SK-N-SH (cell line): Measurements from ENCODE around the gene NAGA. TPM values are rescaled to one million over a fixed set of nuclear protein-coding genes. Genes with fewer than 3 reads are reported as not detected.

Experiments
- CTCF ChIA-PET: fragments of 300-600, 350-600 bp; formaldehyde crosslinking; extraction: SDS; loops from one replicate; lab custom pipeline; 2021; lab: Yijun Ruan, JAX
- POLR2A ChIA-PET: fragments of 350-600 bp; sonication (Branson Sonifier 250); formaldehyde crosslinking; extraction: SDS; loops from one replicate; lab custom pipeline; 2020; ENCODE audit warnings: antibody characterized with exemption, inconsistent platforms; lab: Yijun Ruan, JAX
- DNase-seq: peaks from one replicate; pipeline ENCODE4 v3.0.0; 2012
- H2AFZ ChIP-seq: fragments of 200-600 bp; sonication (generic); 2 replicates; pipeline ENCODE4 v1.8.1; 2016; ENCODE audit warnings: antibody characterized with exemption, mild to moderate bottlenecking, low read depth
- H3F3A ChIP-seq: fragments of 200-600 bp; sonication (generic); replicated peaks from 2 replicates; pipeline ENCODE3; 2016; ENCODE audit warnings: antibody characterized with exemption, mild to moderate bottlenecking; ENCODE audit not compliant: insufficient read depth
- H3K27ac ChIP-seq, 2 experiments: fragments of 200-500 bp in 1 of 2; fragments of 200-600 bp in 1 of 2; sonication (Bioruptor generic) in 1 of 2; sonication (generic), shearing (Covaris generic) in 1 of 2; 2 replicates each; pipeline versions ENCODE4 v1.5.1 to v1.6.1; 2014 to 2016; ENCODE audit warnings: low read depth in 2 of 2, inconsistent platforms in 1 of 2, low read length in 1 of 2, mild to moderate bottlenecking in 1 of 2, mixed read lengths in 1 of 2
- H3K27me3 ChIP-seq: fragments of 200-600 bp; sonication (generic), shearing (Covaris generic); 2 replicates; pipeline ENCODE4 v1.6.1; 2016; ENCODE audit warnings: mixed run types; ENCODE audit not compliant: insufficient read depth
- H3K36me3 ChIP-seq, 2 experiments: fragments of 200-500 bp in 1 of 2; fragments of 200-600 bp in 1 of 2; sonication (Bioruptor generic) in 1 of 2; sonication (generic) in 1 of 2; replicated peaks in 1 of 2; 2 replicates each; pipeline versions ENCODE3 to v1.5.1; 2014 to 2016; ENCODE audit warnings: low read length in 1 of 2, mild to moderate bottlenecking in 1 of 2; ENCODE audit not compliant: insufficient read depth in 2 of 2, control insufficient read depth in 1 of 2
- H3K4me1 ChIP-seq, 2 experiments: fragments of 200-500 bp in 1 of 2; fragments of 200-600 bp in 1 of 2; sonication (Bioruptor generic) in 1 of 2; sonication (generic), shearing (Covaris generic) in 1 of 2; 2 replicates each; pipeline versions ENCODE4 v1.5.1 to v1.6.1; 2014 to 2016; ENCODE audit warnings: low read depth in 1 of 2, low read length in 1 of 2, mixed run types in 1 of 2; ENCODE audit not compliant: insufficient read depth in 2 of 2, control insufficient read depth in 1 of 2
- H3K4me2 ChIP-seq: fragments of 200-600 bp; sonication (generic), shearing (Covaris generic); 2 replicates; pipeline ENCODE4 v1.6.1; 2017; ENCODE audit warnings: mixed run types
- H3K4me3 ChIP-seq, 2 experiments: fragments of 200-500 bp in 1 of 2; fragments of 200-600 bp in 1 of 2; sonication (Bioruptor generic) in 1 of 2; sonication (generic), shearing (Covaris generic) in 1 of 2; 2 replicates each; pipeline versions ENCODE4 v1.5.1 to v1.8.1; 2014 to 2016; ENCODE audit warnings: low read depth in 2 of 2, inconsistent platforms in 1 of 2, low read length in 1 of 2, mild to moderate bottlenecking in 1 of 2, mixed read lengths in 1 of 2, moderate library complexity in 1 of 2
- H3K79me2 ChIP-seq: fragments of 200-600 bp; sonication (generic); 2 replicates; pipeline ENCODE4 v1.8.1; 2017; ENCODE audit warnings: mild to moderate bottlenecking; ENCODE audit not compliant: insufficient read depth
- H3K9ac ChIP-seq: fragments of 200-600 bp; sonication (generic); 2 replicates; pipeline ENCODE4 v1.6.1; 2017; ENCODE audit warnings: mixed run types
- H3K9me2 ChIP-seq: fragments of 200-600 bp; sonication (generic); 2 replicates; pipeline ENCODE4 v1.6.1; 2017; ENCODE audit warnings: mixed run types
- H3K9me3 ChIP-seq: fragments of 200-600 bp; sonication (generic); 2 replicates; pipeline ENCODE4 v1.6.1; 2017; ENCODE audit warnings: mixed run types, mild to moderate bottlenecking, moderate library complexity
- H4K20me1 ChIP-seq: fragments of 200-600 bp; sonication (generic); 2 replicates; pipeline ENCODE4 v1.6.1; 2017; ENCODE audit warnings: mild to moderate bottlenecking, mixed run types; ENCODE audit not compliant: insufficient read depth
- CTCF ChIP-seq: fragments of 200-600 bp; sonication (generic); IDR thresholded peaks from 2 replicates; pipeline ENCODE4 v1.6.1; 2017; ENCODE audit warnings: antibody characterized with exemption, mild to moderate bottlenecking, moderate library complexity
- ELF1 ChIP-seq: IDR thresholded peaks from 2 replicates; pipeline ENCODE4 v1.4.0; 2012
- EZH2phosphoT487 ChIP-seq: fragments of 200-600 bp; sonication (generic); IDR thresholded peaks from 2 replicates; pipeline ENCODE4 v1.6.1; 2017; ENCODE audit warnings: low read depth, mixed run types, mild to moderate bottlenecking, antibody characterized with exemption, moderate library complexity, borderline replicate concordance
- FOSL2 ChIP-seq: IDR thresholded peaks from 2 replicates; pipeline ENCODE4 v1.4.0; 2012; ENCODE audit warnings: low read depth, mild to moderate bottlenecking, moderate library complexity, borderline replicate concordance
- FOXM1 ChIP-seq: IDR thresholded peaks from 2 replicates; pipeline ENCODE4 v1.4.0; 2012; ENCODE audit warnings: low read depth, mild to moderate bottlenecking
- JUND ChIP-seq: IDR thresholded peaks from 2 replicates; pipeline ENCODE4 v1.4.0; 2012
- MAX ChIP-seq: IDR thresholded peaks from 2 replicates; pipeline ENCODE4 v1.4.0; 2012; ENCODE audit warnings: low read depth
- NFIC ChIP-seq: IDR thresholded peaks from 2 replicates; pipeline ENCODE4 v1.4.0; 2012; ENCODE audit warnings: borderline replicate concordance
- NRF1 ChIP-seq: IDR thresholded peaks from 2 replicates; pipeline ENCODE4 v1.6.1; 2012; ENCODE audit warnings: low read depth, mild to moderate bottlenecking, low read length
- POLR2AphosphoS5 ChIP-seq: IDR thresholded peaks from 2 replicates; pipeline ENCODE4 v1.6.1; 2012; ENCODE audit warnings: low read depth, low read length
- RAD21 ChIP-seq: IDR thresholded peaks from 2 replicates; pipeline ENCODE4 v1.6.1; 2012; ENCODE audit warnings: mild to moderate bottlenecking, low read length
- RCOR1 ChIP-seq: fragments of 150-350 bp; IDR thresholded peaks from 2 replicates; pipeline ENCODE4 v1.6.1; 2017; ENCODE audit warnings: antibody characterized with exemption, low read length
- RFX5 ChIP-seq: IDR thresholded peaks from 2 replicates; pipeline ENCODE4 v1.6.1; 2012; ENCODE audit warnings: mild to moderate bottlenecking, improper control_type of control experiment, low read length
- TCF12 ChIP-seq: IDR thresholded peaks from 2 replicates; pipeline ENCODE4 v1.4.0; 2012
- TEAD4 ChIP-seq: IDR thresholded peaks from 2 replicates; pipeline ENCODE4 v1.4.0; 2012; ENCODE audit warnings: mild to moderate bottlenecking, borderline replicate concordance; ENCODE audit not compliant: insufficient read depth
- USF1 ChIP-seq: IDR thresholded peaks from 2 replicates; pipeline ENCODE4 v1.4.0; 2012; ENCODE audit warnings: low read depth, borderline replicate concordance
- USF2 ChIP-seq: fragments of 150-350 bp; IDR thresholded peaks from 2 replicates; pipeline ENCODE4 v1.6.1; 2017; ENCODE audit warnings: antibody characterized with exemption, low read length, low read depth, borderline replicate concordance
- YY1 ChIP-seq: IDR thresholded peaks from 2 replicates; pipeline ENCODE4 v1.4.0; 2012; ENCODE audit warnings: low read depth, mild to moderate bottlenecking
- WGBS: methylation state at CpG from one replicate; pipeline ENCODE4 v1.1.6; 2017; ENCODE audit warnings: low lambda C conversion rate; 5-methylcytosine and 5-hydroxymethylcytosine counted together
- polyA plus RNA-seq, 3 experiments: library from polyadenylated mRNA; depleted of rRNA; stranded (reverse); fragments of >200 nt; gene quantifications; 2 replicates each; pipeline ENCODE4 v1.2.3, GENCODE V29; 2012

The NAGA gene
- polyA plus RNA-seq, 1 of the 3 experiments (the other 2 are of a cell fraction): 16.8 TPM

DNA sequence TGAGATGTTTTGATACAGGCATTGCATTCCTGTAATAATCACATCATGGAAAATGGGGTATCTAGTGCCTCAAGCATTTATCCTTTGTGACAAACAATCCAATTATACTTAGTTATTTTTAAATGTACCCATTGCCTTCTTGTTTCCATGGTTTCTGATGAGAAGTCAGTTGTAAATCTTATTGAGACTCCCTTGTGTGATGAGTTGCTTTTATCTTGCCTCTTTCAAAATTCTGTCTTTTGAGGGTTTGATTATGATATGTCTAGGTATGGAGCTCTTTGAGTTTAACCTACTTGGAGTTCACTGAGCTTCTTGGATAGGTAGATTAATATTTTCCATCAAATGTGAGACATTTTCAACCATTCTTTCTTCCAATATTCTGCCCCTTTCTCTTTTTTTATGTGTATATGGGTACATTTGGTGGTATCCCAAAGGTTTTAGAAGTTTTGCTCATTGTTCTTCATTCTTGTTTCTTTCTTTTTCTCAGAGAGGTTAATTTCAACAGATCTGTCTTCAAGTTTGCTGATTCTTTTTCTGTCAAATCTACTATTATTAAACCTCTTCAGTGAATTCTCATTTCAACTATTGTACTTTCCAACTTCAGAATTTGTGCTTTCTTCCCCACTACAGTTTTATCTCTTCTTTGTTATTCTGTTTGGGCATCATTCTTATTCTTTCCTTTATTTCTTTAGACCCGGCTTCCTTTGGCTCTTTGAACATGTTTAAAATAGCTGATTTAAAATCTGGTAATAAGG lies 13.7 kb downstream of the NAGA start:
- Histone ChIP-seq H3K9ac (no peak overlapping the region), H3F3A (no peaks in the 10 kb centered on the region), H3K79me2 (no peaks in the 10 kb centered on the region), H2AFZ (no peak overlapping the region), H3K27ac (no peak overlapping the region), H3K9me3 (no peaks in the 10 kb centered on the region), H4K20me1 (no peaks in the 10 kb centered on the region), H3K4me1 (no peaks in the 10 kb centered on the region), H3K4me3 (no peak overlapping the region), H3K36me3 (no peaks in the 10 kb centered on the region), H3K4me2 (no peak overlapping the region), H3K27me3 (no peaks in the 10 kb centered on the region), H3K9me2 (no peaks in the 10 kb centered on the region)
- no peak for DNase-seq
- ChIA-PET POLR2A (no interaction called here), CTCF (no interaction called here)
- TF ChIP-seq TEAD4: no peak
- TF ChIP-seq FOXM1: no peak
- TF ChIP-seq CTCF: no peak
- no peak for TF ChIP-seq FOSL2
- no peak for TF ChIP-seq ELF1
- TF ChIP-seq YY1: no peak
- TF ChIP-seq JUND: no peak
- no peak for TF ChIP-seq USF2
- no peak for TF ChIP-seq POLR2AphosphoS5
- no peak for TF ChIP-seq USF1
- no peak for TF ChIP-seq RCOR1
- TF ChIP-seq RFX5: no peak
- no peak for TF ChIP-seq NFIC
- WGBS: 91% methylated on average over 1 of the region's 1 CpG

- WGBS: 85% methylated on average over 3 of the region's 3 CpGs
- H3K36me3 ChIP-seq: no peaks in the 10 kb centered on the region
- H4K20me1 ChIP-seq: no peaks in the 10 kb centered on the region
- H3F3A ChIP-seq: no peaks in the 10 kb centered on the region
- H3K4me2 ChIP-seq: no peak overlapping the region
- no peaks in the 10 kb centered on the region for H3K4me1 ChIP-seq
- H3K4me3 ChIP-seq: no peak overlapping the region
- H3K79me2 ChIP-seq: no peaks in the 10 kb centered on the region
- H3K9ac ChIP-seq: no peak overlapping the region
- CTCF ChIA-PET: no interaction called here
- DNase-seq: no peak
- no peaks in the 10 kb centered on the region for H3K27me3 ChIP-seq
- H3K9me3 ChIP-seq: no peaks in the 10 kb centered on the region
- no peak for TF ChIP-seq USF1
- TF ChIP-seq RAD21: no peak
- TF ChIP-seq NRF1: no peak
- TF ChIP-seq EZH2phosphoT487: no peak
- TF ChIP-seq MAX: no peak
- TF ChIP-seq YY1: no peak
- TF ChIP-seq TCF12: no peak
- no peaks in the 10 kb centered on the region for H3K9me2 ChIP-seq
- no peak overlapping the region for H2AFZ ChIP-seq
- POLR2A ChIA-PET: no interaction called here
- H3K27ac ChIP-seq: no peak overlapping the region
Observed at GRCh38 chr22:42052765-42053164, 17.8 kb downstream of the NAGA start.
